ENCODE measurements around the gene KLC1. TPM values are rescaled to one million over a fixed set of nuclear protein-coding genes. Genes with fewer than 3 reads are reported as not detected.

KLC1 gene
- total and polyA plus RNA-seq, 4 donors: 93.3 to 225 (median 139) TPM

DNA sequence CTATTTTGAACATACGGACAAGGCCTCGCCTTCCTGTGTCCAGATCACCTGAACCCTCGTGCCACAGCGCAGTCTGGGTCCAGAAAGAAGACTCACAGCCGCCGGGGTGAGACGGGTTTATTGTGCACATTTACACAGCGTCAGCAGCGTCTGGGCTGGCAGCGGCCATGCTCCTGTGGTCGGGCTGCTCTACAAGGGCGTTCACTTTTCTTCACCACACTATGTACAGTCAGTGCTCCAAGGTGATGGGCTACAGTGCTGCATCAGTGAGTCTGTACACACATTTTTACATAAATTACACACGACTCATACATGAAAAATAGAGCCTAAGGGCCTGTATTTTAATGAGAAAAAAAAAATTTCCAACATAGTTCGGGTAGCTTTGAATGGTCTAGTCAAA, 104.6 kb downstream of the KLC1 start:
- Histone ChIP-seq H3K9me3 (ENCODE audit: control insufficient read depth in 4 of 4, insufficient read depth in 3 of 4, low read length in 3 of 4) (no peaks in the 10 kb centered on the region), H3K9ac (ENCODE audit: insufficient read depth in 1 of 2, low read length in 2 of 2) (no peak overlapping the region), H3K36me3 (ENCODE audit: control insufficient read depth in 4 of 4, insufficient read depth in 4 of 4, low read length in 4 of 4) (peaks cover 5 to 77% (median 24%) of the 10 kb centered on the region in 4 donors), H3K27ac (ENCODE audit: low read depth in 1 of 2, low read length in 1 of 2) (no peak overlapping the region), H3K27me3 (ENCODE audit: control insufficient read depth in 3 of 3, insufficient read depth in 3 of 3, low read length in 2 of 3) (no peaks in the 10 kb centered on the region), H3K4me1 (ENCODE audit: control insufficient read depth in 5 of 5, insufficient read depth in 5 of 5, low read length in 5 of 5) (peaks cover 0 to 26% (median 6%) of the 10 kb centered on the region in 5 donors), H3K4me3 (no peak overlapping the region)
- DNase-seq (no peak), ATAC-seq (ENCODE audit: insufficient read depth, low FRiP score) (no peak)
- 93 to 95% methylated on average over 14 of the region's 14 CpGs for WGBS, 2 donors
- TF ChIP-seq, protein P1, sequence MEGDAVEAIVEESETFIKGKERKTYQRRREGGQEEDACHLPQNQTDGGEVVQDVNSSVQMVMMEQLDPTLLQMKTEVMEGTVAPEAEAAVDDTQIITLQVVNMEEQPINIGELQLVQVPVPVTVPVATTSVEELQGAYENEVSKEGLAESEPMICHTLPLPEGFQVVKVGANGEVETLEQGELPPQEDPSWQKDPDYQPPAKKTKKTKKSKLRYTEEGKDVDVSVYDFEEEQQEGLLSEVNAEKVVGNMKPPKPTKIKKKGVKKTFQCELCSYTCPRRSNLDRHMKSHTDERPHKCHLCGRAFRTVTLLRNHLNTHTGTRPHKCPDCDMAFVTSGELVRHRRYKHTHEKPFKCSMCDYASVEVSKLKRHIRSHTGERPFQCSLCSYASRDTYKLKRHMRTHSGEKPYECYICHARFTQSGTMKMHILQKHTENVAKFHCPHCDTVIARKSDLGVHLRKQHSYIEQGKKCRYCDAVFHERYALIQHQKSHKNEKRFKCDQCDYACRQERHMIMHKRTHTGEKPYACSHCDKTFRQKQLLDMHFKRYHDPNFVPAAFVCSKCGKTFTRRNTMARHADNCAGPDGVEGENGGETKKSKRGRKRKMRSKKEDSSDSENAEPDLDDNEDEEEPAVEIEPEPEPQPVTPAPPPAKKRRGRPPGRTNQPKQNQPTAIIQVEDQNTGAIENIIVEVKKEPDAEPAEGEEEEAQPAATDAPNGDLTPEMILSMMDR (IDR thresholded peaks at IDR 0.05; ENCODE audit: control extremely low read depth, extremely low read depth): no peak

DNA sequence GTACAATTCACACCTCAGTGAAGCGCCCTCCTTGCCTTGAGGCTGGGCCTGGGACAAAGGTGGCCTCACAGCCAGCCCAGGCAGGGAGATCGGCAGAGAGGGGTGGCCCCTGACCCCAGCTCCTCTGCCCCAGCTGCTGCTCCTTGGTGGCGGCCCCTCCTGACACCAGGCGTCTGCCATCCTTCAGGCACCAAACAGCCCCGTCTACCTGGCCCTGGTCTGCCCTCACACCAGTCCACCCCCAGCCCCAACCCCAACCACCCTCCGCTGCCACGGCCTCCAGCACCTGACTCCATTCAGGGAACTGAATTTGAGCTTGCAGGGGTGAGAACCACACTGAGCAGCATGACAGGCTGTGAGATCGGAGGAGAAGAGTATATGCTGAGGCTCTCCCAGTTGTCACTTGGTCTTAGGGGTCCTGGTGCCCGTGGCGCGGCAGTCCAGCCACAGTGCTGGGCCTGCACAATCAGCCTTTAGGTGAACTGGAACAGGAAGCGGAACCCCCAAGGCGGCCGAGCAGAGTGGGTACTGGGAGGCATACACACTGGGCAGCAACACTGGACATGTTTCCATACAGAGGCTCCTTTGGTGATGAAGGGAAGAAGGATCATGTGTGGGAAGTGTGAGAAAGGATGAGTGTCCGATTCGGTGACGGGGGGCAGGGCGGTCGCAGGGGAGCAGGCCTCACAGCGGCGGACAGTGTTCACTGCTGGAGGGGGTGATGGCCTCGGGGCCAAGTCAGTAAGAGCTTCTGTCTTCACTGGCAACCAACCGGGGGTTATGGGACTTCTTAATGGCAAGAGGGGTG, 105.3 kb downstream of the KLC1 start:
- no peak for DNase-seq
- peaks cover 5 to 77% (median 19%) of the 10 kb centered on the region in 4 donors for H3K36me3 ChIP-seq (ENCODE audit: control insufficient read depth in 4 of 4, insufficient read depth in 4 of 4, low read length in 4 of 4)

DNA sequence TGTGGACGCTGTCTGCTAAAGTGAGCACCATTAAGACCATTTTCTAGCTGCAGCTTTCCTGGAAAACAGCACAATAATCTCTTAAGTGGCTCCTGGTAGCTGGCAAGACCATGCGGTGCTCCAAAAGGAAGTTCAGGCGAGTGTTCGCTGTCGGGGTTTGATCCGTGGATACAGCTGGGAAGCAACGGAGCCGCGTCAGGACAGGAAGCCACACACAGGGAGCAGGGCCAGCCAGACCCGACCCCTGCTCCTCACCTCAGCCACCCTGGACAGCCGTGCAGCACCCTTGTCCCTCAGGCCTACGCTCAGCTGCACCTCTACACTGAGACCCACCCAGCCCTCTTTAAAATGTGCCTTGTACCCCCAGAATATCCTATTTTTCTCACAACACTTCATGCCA, 106.0 kb downstream of the KLC1 start:
- 68 to 71% methylated on average over 12 of the region's 12 CpGs for WGBS, 2 donors
- ATAC-seq (ENCODE audit: insufficient read depth, low FRiP score) (no peak), DNase-seq (peak in 1 of 3 donors; percentile 30)
- H3K9ac ChIP-seq (ENCODE audit: insufficient read depth in 1 of 2, low read length in 2 of 2): no peak overlapping the region
- peaks cover 12 to 77% (median 22%) of the 10 kb centered on the region in 4 donors for H3K36me3 ChIP-seq (ENCODE audit: control insufficient read depth in 4 of 4, insufficient read depth in 4 of 4, low read length in 4 of 4)
- peaks cover 0 to 26% (median 6%) of the 10 kb centered on the region in 5 donors for H3K4me1 ChIP-seq (ENCODE audit: control insufficient read depth in 5 of 5, insufficient read depth in 5 of 5, low read length in 5 of 5)
- no peak overlapping the region for H3K4me3 ChIP-seq
- H3K27me3 ChIP-seq (ENCODE audit: control insufficient read depth in 3 of 3, insufficient read depth in 3 of 3, low read length in 2 of 3): no peaks in the 10 kb centered on the region
- H3K9me3 ChIP-seq (ENCODE audit: control insufficient read depth in 4 of 4, insufficient read depth in 3 of 4, low read length in 3 of 4): no peaks in the 10 kb centered on the region
- TF ChIP-seq, protein P1 (IDR thresholded peaks at IDR 0.05; ENCODE audit: control extremely low read depth, extremely low read depth): no peak
- H3K27ac ChIP-seq (ENCODE audit: low read depth in 1 of 2, low read length in 1 of 2): no peak overlapping the region

More for the DNA sequence above, 105.3 kb downstream of the KLC1 start:
- Histone ChIP-seq H3K27me3 (ENCODE audit: control insufficient read depth in 3 of 3, insufficient read depth in 3 of 3, low read length in 2 of 3) (no peaks in the 10 kb centered on the region), H3K9me3 (ENCODE audit: control insufficient read depth in 4 of 4, insufficient read depth in 3 of 4, low read length in 3 of 4) (no peaks in the 10 kb centered on the region), H3K9ac (ENCODE audit: insufficient read depth in 1 of 2, low read length in 2 of 2) (no peak overlapping the region), H3K4me3 (no peak overlapping the region), H3K27ac (ENCODE audit: low read depth in 1 of 2, low read length in 1 of 2) (no peak overlapping the region), H3K4me1 (ENCODE audit: control insufficient read depth in 5 of 5, insufficient read depth in 5 of 5, low read length in 5 of 5) (peaks cover 0 to 26% (median 6%) of the 10 kb centered on the region in 5 donors)
- ATAC-seq (ENCODE audit: insufficient read depth, low FRiP score): no peak
- 94 to 95% methylated on average over 23 of the region's 23 CpGs for WGBS, 2 donors
- TF ChIP-seq, protein P1 (IDR thresholded peaks at IDR 0.05; ENCODE audit: control extremely low read depth, extremely low read depth): no peak

Data from lung (tissue), 12 donors.